Activated CD4-positive, alpha-beta T cell treated with anti-CD3 and anti-CD28 coated beads, Interleukin-10, Interleukin-2, amounts not matched to agents 100 ng/mL and 50 ng/mL, durations not matched to agents 16 hours and 8 hours (primary cell): ENCODE data around the gene DRAP1.

ENCODE experiments used
- DNase-seq: peaks from one replicate; pipeline ENCODE4 v3.0.0-alpha.2; 2020

DRAP1 gene

GRCh38 chr11:65919141-65919572, at the start of gene DRAP1:
TSS of gene DRAP1 (plus strand) at chr11:65919426. CDS start at chr11:65919502, 76 bp downstream.
- peak; percentile 99 for DNase-seq

- no peak for DNase-seq
Measured at GRCh38 chr11:65869643-65870306, 49.5 kb upstream of the DRAP1 start.

- DNase-seq = no peak
Measured at GRCh38 chr11:65870307-65870658, 48.9 kb upstream of the DRAP1 start.

- DNase-seq = no peak
Measured at GRCh38 chr11:65870706-65871681, 48.2 kb upstream of the DRAP1 start.

GRCh38 chr11:65871811-65872548, 47.2 kb upstream of the DRAP1 start:
- DNase-seq = no peak

GRCh38 chr11:65872586-65873317, 46.5 kb upstream of the DRAP1 start, which contains the start of gene EFEMP2:
TSS of gene EFEMP2 (minus strand) at chr11:65872800. CDS start at chr11:65872354, 446 bp downstream.
- no peak for DNase-seq

- DNase-seq = peak; percentile 97
Measured at GRCh38 chr11:65873318-65874156, 45.7 kb upstream of the DRAP1 start.

- DNase-seq = peak; percentile 48
Measured at GRCh38 chr11:65879617-65880016, 39.6 kb upstream of the DRAP1 start, which contains the start of gene CTSW. TSS of gene CTSW (plus strand) at chr11:65879837. CDS start at chr11:65879855, 18 bp downstream.

GRCh38 chr11:65880027-65880426, 39.2 kb upstream of the DRAP1 start:
- no peak for DNase-seq

- peak; percentile 58 for DNase-seq
Measured at GRCh38 chr11:65880844-65881421, 38.3 kb upstream of the DRAP1 start.

- no peak for DNase-seq
Measured at GRCh38 chr11:65882120-65883057, 36.8 kb upstream of the DRAP1 start.

GRCh38 chr11:65883058-65883761, 36.0 kb upstream of the DRAP1 start:
- DNase-seq = no peak

GRCh38 chr11:65883786-65884715, 35.2 kb upstream of the DRAP1 start:
- no peak for DNase-seq

GRCh38 chr11:65884716-65885092, 34.5 kb upstream of the DRAP1 start:
- peak; percentile 89 for DNase-seq

- DNase-seq = no peak
Measured at GRCh38 chr11:65885231-65885630, 34.0 kb upstream of the DRAP1 start.

- DNase-seq = no peak
Measured at GRCh38 chr11:65885808-65886536, 33.3 kb upstream of the DRAP1 start.
